Brain microvascular endothelial cell (primary cell): Measurements from ENCODE around the gene SUN2.

Source experiments
- DNase-seq: peaks from one replicate; pipeline ENCODE4 v3.0.0-alpha.2; 2020
- H3K27ac ChIP-seq: fragments of 250-450 bp; sonication (Bioruptor Pico); 2 replicates; pipeline ENCODE4 v1.5.1; 2020; ENCODE audit warnings: mild to moderate bottlenecking, moderate library complexity
- H3K27me3 ChIP-seq: fragments of 250-450 bp; sonication (Bioruptor Pico); replicated peaks from 2 replicates; pipeline ENCODE4 v1.5.1; 2020; ENCODE audit warnings: mild to moderate bottlenecking
- H3K36me3 ChIP-seq: fragments of 250-450 bp; sonication (Bioruptor Pico); replicated peaks from 2 replicates; pipeline ENCODE4 v1.5.1; 2020; ENCODE audit warnings: mild to moderate bottlenecking
- H3K4me3 ChIP-seq: 2 replicates; pipeline ENCODE4 v1.5.1; 2011; ENCODE audit warnings: low read depth, mild to moderate bottlenecking, control low read depth, low read length, moderate library complexity
- CTCF ChIP-seq: IDR thresholded peaks from 2 replicates; pipeline ENCODE4 v1.5.1; 2011; ENCODE audit warnings: low read depth, mild to moderate bottlenecking, moderate library complexity, low read length, control low read depth, inconsistent platforms; ENCODE audit errors: missing control alignments
- in situ Hi-C: cut with HindIII; loops from 2 replicates; pipeline ENCODE4 v1.10.0; 2017; ENCODE audit warnings: low sequenced_read_pairs, low pct_ligation_motif_present

SUN2 gene

GRCh38 chr22:38715852-38716251 lies 39.9 kb downstream of the SUN2 start:
- TF ChIP-seq CTCF: no peak
- peaks cover 24% of the 10 kb centered on the region for H3K36me3 ChIP-seq

GRCh38 chr22:38715176-38715764 lies 40.5 kb downstream of the SUN2 start:
- Histone ChIP-seq H3K27me3 (no peaks in the 10 kb centered on the region), H3K27ac (no peak overlapping the region), H3K4me3 (no peak overlapping the region), H3K36me3 (peaks cover 24% of the 10 kb centered on the region)
- no peak for TF ChIP-seq CTCF
- DNase-seq: no peak
- in situ Hi-C loops: no loop called here

More at GRCh38 chr22:38715852-38716251, 39.9 kb downstream of the SUN2 start:
- no peak for DNase-seq
- in situ Hi-C loops: no loop called here
- H3K27ac ChIP-seq: no peak overlapping the region
- no peak overlapping the region for H3K4me3 ChIP-seq
- no peaks in the 10 kb centered on the region for H3K27me3 ChIP-seq

GRCh38 chr22:38713921-38714320 lies 41.9 kb downstream of the SUN2 start:
- H3K36me3 ChIP-seq: peaks cover 24% of the 10 kb centered on the region
- H3K4me3 ChIP-seq: no peak overlapping the region
- no peak for TF ChIP-seq CTCF
- no peak overlapping the region for H3K27ac ChIP-seq
- DNase-seq: no peak
- in situ Hi-C loops: no loop called here
- no peaks in the 10 kb centered on the region for H3K27me3 ChIP-seq

GRCh38 chr22:38712486-38713207 lies 43.2 kb downstream of the SUN2 start:
- Histone ChIP-seq H3K36me3 (peaks cover 22% of the 10 kb centered on the region), H3K27ac (no peak overlapping the region), H3K4me3 (no peak overlapping the region), H3K27me3 (no peaks in the 10 kb centered on the region)
- in situ Hi-C loops: no loop called here
- no peak for DNase-seq
- no peak for TF ChIP-seq CTCF

- in situ Hi-C loops: no loop called here
- no peak for TF ChIP-seq CTCF
Observed at GRCh38 chr22:38710866-38711265, 44.9 kb downstream of the SUN2 start.

More at GRCh38 chr22:38710866-38711265, 44.9 kb downstream of the SUN2 start:
- H3K27ac ChIP-seq: no peak overlapping the region
- peaks cover 5% of the 10 kb centered on the region for H3K36me3 ChIP-seq
- no peak for DNase-seq
- H3K4me3 ChIP-seq: no peak overlapping the region
- H3K27me3 ChIP-seq: no peaks in the 10 kb centered on the region
